Upper lobe of left lung (tissue), 4 donors: ENCODE data around the gene ADCY3.

ENCODE experiments used
- EP300 ChIP-seq, 4 donors: sonication (generic); formaldehyde crosslinking; IDR thresholded peaks; one replicate each; pipeline ENCODE4 v1.5.1; 2017; ENCODE audit warnings: antibody characterized with exemption in 4 of 4, control low read depth in 2 of 4
- POLR2A ChIP-seq, 4 donors: fragments of 450-650 bp; IDR thresholded peaks; one replicate each; pipeline ENCODE4 v1.5.1; 2016 to 2017; ENCODE audit warnings: antibody characterized with exemption in 4 of 4, mild to moderate bottlenecking in 2 of 4
- TF ChIP-seq, protein P1 (sequence below), 6 experiments: fragments of 450-650 bp in 4 of 6; fragments of 200-600 bp in 2 of 6; sonication (generic) in 2 of 6; IDR thresholded peaks; one replicate each; pipeline ENCODE4 v1.5.1; 2016 to 2019; ENCODE audit warnings: antibody characterized with exemption in 6 of 6

DNA sequence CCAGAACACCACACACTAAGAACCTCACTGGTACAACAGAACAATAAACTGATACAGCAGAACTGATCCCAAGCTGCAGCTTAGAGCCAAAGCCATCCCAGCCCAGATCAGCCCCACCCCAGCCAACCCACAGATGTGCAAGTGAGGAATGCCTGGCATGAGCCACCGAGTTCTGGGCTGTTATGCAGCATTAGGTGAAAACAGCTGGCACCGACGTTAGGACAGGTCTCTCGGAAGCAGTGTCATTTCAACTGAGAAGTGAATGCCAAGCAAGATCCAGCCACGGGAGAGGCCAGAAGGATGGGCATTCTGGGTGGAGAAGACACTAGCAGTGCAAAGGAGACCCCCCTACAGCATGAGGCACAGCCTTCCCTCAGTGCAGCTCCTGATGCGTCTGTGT lies 38.9 kb downstream of the ADCY3 start:
- TF ChIP-seq POLR2A (IDR thresholded peaks at IDR 0.05): no peak
- no peak for TF ChIP-seq EP300 (IDR thresholded peaks at IDR 0.05)
- TF ChIP-seq, protein P1, sequence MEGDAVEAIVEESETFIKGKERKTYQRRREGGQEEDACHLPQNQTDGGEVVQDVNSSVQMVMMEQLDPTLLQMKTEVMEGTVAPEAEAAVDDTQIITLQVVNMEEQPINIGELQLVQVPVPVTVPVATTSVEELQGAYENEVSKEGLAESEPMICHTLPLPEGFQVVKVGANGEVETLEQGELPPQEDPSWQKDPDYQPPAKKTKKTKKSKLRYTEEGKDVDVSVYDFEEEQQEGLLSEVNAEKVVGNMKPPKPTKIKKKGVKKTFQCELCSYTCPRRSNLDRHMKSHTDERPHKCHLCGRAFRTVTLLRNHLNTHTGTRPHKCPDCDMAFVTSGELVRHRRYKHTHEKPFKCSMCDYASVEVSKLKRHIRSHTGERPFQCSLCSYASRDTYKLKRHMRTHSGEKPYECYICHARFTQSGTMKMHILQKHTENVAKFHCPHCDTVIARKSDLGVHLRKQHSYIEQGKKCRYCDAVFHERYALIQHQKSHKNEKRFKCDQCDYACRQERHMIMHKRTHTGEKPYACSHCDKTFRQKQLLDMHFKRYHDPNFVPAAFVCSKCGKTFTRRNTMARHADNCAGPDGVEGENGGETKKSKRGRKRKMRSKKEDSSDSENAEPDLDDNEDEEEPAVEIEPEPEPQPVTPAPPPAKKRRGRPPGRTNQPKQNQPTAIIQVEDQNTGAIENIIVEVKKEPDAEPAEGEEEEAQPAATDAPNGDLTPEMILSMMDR (IDR thresholded peaks at IDR 0.05): no peak
